H1 (cell line): ENCODE data around the gene ZFAND3. TPM values are rescaled to one million over a fixed set of nuclear protein-coding genes. Genes with fewer than 3 reads are reported as not detected.

Source experiments
- SUZ12 ChIP-seq: fragments of 200-600 bp; sonication (generic); IDR thresholded peaks from 2 replicates; pipeline ENCODE4 v1.6.1; 2012; ENCODE audit warnings: mild to moderate bottlenecking, inconsistent platforms, low read length, moderate library complexity, mixed read lengths
- polyA plus RNA-seq, 7 experiments: library from polyadenylated mRNA; depleted of rRNA in 3 of 7; stranded (reverse) in 5 of 7; unstranded in 2 of 7; fragments of >200 nt in 5 of 7; fragments of 200-250 nt in 2 of 7; gene quantifications; 1 replicate in 5 of 7; 2 replicates in 1 of 7; 4 replicates in 1 of 7; pipeline versions ENCODE4 v1.2.1 to v1.2.3, GENCODE V29; 2011 to 2013; ENCODE audit warnings: missing spikeins in 2 of 7, mixed read lengths in 2 of 7
- total RNA-seq: library from RNA; stranded (reverse); fragmentation: NEBNext Ultra II Directional; extraction: Animal tissue kit (Norgen Biotek cat#: 25700); gene quantifications from 2 replicates; pipeline ENCODE4 v1.2.1, GENCODE V29; 2021

Gene ZFAND3
- total and polyA plus RNA-seq, 2 of the 8 experiments (the other 6 are each of a cell fraction or from before 2014, with no cell fraction given): 13.0 to 51.3 TPM

DNA sequence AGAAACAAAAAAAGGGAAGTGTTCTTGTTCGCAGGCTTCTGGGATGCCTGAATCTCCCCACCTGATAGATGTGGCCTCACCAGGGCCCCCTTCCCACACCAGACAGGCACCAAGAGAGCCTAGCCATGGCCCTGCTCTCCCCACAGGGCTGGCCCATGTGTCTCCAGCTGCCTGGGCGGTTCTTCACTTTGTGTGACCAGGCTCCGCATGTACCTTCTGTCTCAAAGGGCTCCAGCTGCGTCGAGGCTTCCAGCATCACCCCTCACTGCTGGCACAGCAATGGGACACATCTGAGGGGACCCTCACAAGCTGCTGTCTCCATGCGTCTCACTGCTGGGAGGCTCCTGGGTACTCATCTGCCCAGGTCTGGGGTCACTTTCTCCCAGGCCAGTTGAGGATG lies 362.9 kb downstream of the ZFAND3 start (continued):
- TF ChIP-seq SUZ12: no peak
